ENCODE data around the gene PTPN3.
A peak's percentile ranks its signal among the peaks of the same experiment; 100 is the strongest.

Gene PTPN3

GRCh38 chr9:109335121-109335520 lies 163.0 kb downstream of the PTPN3 start:
- no peak overlapping the region for H3K4me3 ChIP-seq (ENCODE audit: low read depth, low read length)
- no peak for DNase-seq (ENCODE audit: low read depth)
- no peak for TF ChIP-seq CTCF (conservative IDR thresholded peaks at IDR 0.05; ENCODE audit: low read depth, low read length)

DNA sequence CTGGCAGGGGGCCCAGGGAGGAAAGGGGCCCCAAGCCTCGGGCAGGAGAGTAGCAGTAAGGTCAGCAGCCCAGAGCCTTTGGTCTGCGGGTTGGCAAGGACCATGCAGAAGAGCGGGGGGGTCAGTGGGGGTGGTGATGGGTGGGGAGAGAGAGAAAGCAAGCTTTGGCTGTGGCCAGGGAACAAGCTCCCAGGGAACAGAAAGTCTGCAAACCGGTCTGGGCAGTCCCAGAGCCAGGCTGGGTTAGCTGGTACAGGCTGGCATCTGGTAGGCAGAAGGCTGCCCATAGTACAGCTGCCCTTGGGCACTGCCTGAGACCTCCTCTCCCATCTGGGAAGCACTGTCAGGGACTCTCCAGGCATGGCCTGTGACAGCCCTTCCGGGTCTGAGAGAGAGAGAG lies 166.8 kb downstream of the PTPN3 start:
- DNase-seq (ENCODE audit: low read depth), result peak; percentile 54
- no peak for TF ChIP-seq CTCF (conservative IDR thresholded peaks at IDR 0.05; ENCODE audit: low read depth, low read length)
- no peak overlapping the region for H3K4me3 ChIP-seq (ENCODE audit: low read depth, low read length)

DNA sequence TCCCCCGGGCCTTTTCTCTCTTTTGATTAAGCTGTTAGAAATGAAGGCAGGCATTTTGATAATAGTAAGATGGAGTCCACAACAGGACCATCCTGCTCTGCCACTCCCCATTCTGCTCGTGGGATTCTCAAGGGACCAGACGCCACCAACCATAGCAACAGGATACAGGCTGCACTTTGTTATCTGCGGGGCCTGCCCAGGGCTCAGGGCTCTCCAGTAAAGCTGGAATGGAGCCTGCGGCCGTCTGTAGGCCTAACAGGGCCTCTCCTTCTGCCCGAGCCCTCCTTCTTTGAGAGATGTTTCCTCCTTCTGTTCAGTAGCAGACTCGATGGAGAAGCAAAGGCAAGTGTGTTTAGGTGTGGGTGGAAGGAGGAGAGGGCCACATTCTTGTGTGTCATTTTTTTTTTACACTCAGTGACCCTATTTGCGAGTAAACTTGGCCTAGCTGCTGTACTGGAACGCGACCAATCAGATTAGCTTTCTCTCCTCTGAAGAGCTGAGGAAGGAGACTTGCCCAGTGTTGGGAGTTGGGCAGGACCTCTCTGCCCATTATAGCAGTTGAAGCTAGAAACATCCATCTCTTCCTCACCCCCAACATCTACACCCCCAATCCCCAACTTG lies 168.4 kb downstream of the PTPN3 start:
- no peak for TF ChIP-seq CTCF (conservative IDR thresholded peaks at IDR 0.05; ENCODE audit: low read depth, low read length)
- DNase-seq (ENCODE audit: low read depth), result no peak

DNA sequence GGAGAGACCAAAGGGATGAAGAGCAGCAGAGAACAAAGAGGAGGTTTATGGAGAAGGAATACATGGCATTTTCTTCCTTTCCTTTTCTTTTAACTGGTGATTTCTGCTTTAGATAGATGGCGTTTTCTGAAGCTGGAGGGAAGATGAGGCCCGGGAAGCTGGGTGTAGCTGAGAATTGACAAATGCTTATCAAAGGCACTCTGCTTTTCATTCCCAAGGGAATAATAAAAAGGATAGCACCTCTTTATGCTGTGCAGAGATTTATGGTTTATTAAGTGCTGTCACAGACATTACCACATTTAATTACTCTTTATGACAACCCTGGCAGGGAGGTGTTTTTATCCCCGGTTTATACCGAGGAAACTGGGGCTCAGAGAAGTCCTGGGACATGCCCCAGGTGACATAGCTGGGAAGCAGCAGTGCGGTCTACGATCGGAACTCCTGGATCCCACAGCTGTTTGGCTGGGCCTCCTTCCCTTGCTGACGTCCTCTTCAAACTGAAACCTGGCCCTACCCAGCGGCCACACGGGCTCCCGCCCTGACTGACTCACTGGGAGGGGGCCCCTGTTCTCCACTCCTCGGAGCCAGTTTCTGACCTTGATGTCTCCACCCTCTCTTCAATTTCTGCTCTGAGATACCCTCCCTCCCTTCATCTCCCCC lies 169.0 kb downstream of the PTPN3 start:
- TF ChIP-seq CTCF (conservative IDR thresholded peaks at IDR 0.05; ENCODE audit: low read depth, low read length), result no peak
- DNase-seq (ENCODE audit: low read depth), result peak; percentile 64
- H3K4me3 ChIP-seq (ENCODE audit: low read depth, low read length), result no peak overlapping the region

More for the DNA sequence above, 168.4 kb downstream of the PTPN3 start:
- no peak overlapping the region for H3K4me3 ChIP-seq (ENCODE audit: low read depth, low read length)

Measured in choroid plexus epithelial cell (primary cell).